Muscle layer of duodenum (tissue), 2 donors: ENCODE results near the gene STT3A.

Experiments used
- H3K27ac ChIP-seq: one replicate; pipeline ENCODE4 v1.7.0; 2013; ENCODE audit warnings: mild to moderate bottlenecking, low read length
- H3K27me3 ChIP-seq: one replicate; pipeline ENCODE4 v1.7.0; 2013; ENCODE audit warnings: low read depth, mild to moderate bottlenecking, control low read depth, low read length
- H3K36me3 ChIP-seq, 2 donors: one replicate each; pipeline ENCODE4 v1.7.0; 2013; ENCODE audit warnings: low read length in 2 of 2, control low read depth in 1 of 2, mild to moderate bottlenecking in 1 of 2; ENCODE audit not compliant: insufficient read depth in 2 of 2, control insufficient read depth in 1 of 2
- H3K4me1 ChIP-seq, 2 donors: one replicate each; pipeline ENCODE4 v1.7.0; 2013; ENCODE audit warnings: low read length in 2 of 2, mild to moderate bottlenecking in 2 of 2, control low read depth in 1 of 2, moderate library complexity in 1 of 2; ENCODE audit not compliant: insufficient read depth in 2 of 2, control insufficient read depth in 1 of 2
- H3K4me3 ChIP-seq, 2 donors: one replicate each; pipeline ENCODE4 v1.7.0; 2013; ENCODE audit warnings: low read length in 2 of 2, low read depth in 1 of 2, mild to moderate bottlenecking in 1 of 2
- H3K9me3 ChIP-seq, 2 donors: one replicate each; pipeline ENCODE4 v1.7.0; 2013; ENCODE audit warnings: low read length in 2 of 2, control low read depth in 1 of 2, mild to moderate bottlenecking in 1 of 2; ENCODE audit not compliant: control insufficient read depth in 1 of 2
- donor health status: healthy.

STT3A gene

DNA sequence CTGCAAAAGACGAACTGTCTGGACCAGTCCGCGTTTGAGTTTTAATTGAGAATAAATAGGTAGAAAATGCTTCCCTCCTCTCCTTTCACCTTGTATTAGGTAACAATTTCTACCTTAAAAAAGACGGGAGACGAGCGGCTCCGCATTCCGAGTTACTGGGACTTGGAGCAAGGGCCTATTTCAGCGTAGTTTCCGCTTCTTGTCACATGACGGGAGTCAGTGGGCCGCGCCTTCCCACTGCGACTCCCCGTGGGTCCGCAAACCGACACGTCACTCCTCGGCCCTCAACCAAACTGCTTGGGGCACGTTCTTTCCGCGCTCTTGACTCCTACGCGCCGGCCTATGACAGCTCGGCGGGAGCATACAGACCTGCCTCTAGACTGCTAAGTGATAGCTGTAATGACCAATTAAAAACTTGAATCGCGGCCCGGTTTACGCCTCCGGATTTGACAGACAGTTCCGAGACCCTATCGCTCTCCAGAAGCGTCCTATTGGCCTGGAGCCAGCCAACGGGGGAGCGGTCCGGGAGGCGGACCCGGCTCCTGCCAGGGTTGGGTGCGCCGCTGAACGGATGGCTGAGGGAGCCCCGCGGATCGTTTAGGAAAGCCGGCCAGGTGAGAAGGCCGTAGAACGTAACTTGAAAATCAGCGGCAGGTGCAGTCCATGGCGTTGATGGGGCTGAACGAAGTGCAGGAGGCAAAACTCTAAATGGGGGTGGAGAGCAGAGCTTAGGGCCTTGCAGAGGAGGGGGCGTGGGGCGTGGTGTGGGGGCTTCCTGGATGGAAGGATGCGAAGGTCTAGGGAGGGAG lies at the start of gene STT3A:
TSS of gene STT3A (plus strand) at position 548 of the 809 bp plus-strand sequence. CDS start 3,064 bp downstream, outside the sequence.
- Histone ChIP-seq H3K4me1 (peaks cover 0 to 20% of the 10 kb centered on the region in 2 donors), H3K36me3 (peaks cover 0 to 16% of the 10 kb centered on the region in 2 donors), H3K27me3 (no peaks in the 10 kb centered on the region), H3K9me3 (no peaks in the 10 kb centered on the region), H3K27ac (peak within 1 kb of the TSS; percentile 99), H3K4me3 (peak within 1 kb of the TSS; percentile 95 to 99)

DNA sequence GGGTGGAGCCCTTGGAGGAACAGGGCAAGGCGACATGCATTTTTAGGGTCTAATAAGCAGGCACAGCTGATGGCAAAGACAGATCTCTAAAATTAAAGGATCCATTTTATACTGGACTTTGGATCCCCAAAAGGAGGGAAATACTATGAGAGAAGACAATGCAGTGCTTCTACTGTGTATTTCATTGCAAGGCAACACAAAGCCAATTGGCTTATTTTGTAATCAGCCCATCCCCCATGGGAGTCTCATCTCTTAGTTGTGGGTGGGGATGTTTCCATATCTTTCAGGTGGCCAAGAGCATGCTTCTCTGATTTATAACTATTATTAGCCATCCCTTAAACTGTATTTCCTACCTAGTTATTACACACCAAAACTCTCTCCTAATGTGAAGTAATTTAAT lies 41.9 kb upstream of the STT3A start:
- H3K4me3 ChIP-seq: no peak overlapping the region
- H3K9me3 ChIP-seq: peaks cover 13 to 19% of the 10 kb centered on the region in 2 donors
- no peaks in the 10 kb centered on the region for H3K4me1 ChIP-seq
- H3K27me3 ChIP-seq: no peaks in the 10 kb centered on the region
- no peak overlapping the region for H3K27ac ChIP-seq
- no peaks in the 10 kb centered on the region for H3K36me3 ChIP-seq

DNA sequence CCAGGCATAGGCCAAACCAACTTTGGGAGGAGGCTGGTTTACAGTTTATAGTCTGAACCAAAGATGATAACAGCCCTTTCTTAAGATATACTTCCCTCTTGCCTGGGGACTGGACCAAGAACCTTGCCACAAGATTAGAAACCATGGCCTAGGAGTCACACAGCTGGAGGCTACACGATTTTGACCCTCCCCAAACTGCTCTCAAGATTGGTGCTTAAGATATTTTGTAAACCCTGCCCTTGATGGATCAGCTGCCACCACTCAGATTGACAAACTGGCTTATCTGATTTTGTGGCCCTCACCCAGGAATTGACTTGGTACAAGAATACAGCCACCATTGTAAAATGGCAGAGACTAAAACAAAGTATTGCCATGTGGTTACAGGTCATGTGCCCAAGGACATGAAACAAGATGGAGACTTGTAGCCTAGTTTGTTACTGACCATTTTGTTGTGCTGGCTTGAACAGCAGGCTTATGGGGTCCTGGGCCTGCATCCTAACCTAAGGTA lies 40.8 kb upstream of the STT3A start:
- Histone ChIP-seq H3K36me3 (no peaks in the 10 kb centered on the region), H3K4me3 (no peak overlapping the region), H3K4me1 (no peaks in the 10 kb centered on the region), H3K27me3 (no peaks in the 10 kb centered on the region), H3K9me3 (peaks cover 13 to 19% of the 10 kb centered on the region in 2 donors), H3K27ac (no peak overlapping the region)

DNA sequence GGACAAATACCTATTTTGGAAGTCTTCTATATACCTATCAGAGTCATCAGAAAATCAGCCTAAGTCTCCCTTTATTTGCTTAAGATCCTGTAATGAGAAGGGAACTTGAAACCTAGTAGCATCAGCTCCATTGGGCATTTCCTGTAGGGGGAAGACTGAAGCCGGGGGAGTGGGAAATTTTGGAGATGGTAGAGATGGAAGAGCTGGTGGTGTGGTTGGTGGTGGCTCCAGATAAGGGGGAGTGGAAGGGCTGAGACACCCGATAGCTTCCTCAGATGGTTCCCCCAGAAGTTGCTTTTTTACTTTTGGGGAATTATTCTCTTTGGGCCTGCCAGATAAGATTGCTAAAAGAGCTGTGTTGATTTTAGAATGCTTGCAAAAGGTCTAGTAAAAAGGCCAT lies 39.7 kb upstream of the STT3A start:
- no peaks in the 10 kb centered on the region for H3K36me3 ChIP-seq
- no peaks in the 10 kb centered on the region for H3K27me3 ChIP-seq
- peaks cover 13 to 19% of the 10 kb centered on the region in 2 donors for H3K9me3 ChIP-seq
- no peak overlapping the region for H3K4me3 ChIP-seq
- no peaks in the 10 kb centered on the region for H3K4me1 ChIP-seq
- no peak overlapping the region for H3K27ac ChIP-seq

DNA sequence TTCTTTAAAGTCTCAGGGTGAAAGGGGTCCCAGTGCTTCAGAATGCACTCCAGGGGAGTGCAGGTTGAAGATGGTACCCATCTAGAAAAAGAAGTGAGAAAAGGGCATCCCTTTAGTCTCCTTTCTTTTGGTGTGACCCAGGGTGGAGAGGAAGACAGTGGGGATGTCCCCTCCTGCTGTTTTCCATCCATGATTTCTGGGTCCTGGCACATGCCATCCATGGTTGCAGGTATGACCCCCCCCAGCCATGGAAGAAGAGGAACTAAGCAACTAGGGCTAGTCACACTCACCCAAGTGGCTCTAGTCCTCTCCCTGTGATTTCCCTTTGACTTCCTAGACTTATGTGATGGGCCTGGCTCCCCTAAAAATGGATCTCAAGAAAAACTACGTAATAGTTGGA lies 39.3 kb upstream of the STT3A start:
- Histone ChIP-seq H3K27ac (no peak overlapping the region), H3K36me3 (no peaks in the 10 kb centered on the region), H3K9me3 (peaks cover 13 to 19% of the 10 kb centered on the region in 2 donors), H3K27me3 (no peaks in the 10 kb centered on the region), H3K4me3 (no peak overlapping the region), H3K4me1 (no peaks in the 10 kb centered on the region)

DNA sequence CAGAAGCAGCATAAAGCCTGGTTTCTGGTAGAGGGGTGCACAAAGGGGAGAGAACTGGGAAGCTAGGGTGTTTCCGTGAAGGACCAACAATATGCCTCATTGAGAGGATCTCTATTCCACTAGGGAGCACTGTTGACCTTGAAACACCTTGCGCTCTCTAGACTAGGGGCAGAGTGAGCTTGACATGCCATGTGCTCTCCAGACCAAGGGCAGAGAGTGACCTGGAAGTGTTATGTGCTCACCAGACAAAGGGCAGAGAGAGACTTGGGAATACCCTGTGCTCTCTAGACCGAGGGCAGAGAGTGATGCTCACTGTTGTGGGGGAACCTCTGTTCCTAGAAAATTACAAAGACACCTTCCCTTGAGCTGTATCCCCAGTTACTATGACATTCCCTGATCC lies 38.6 kb upstream of the STT3A start:
- no peaks in the 10 kb centered on the region for H3K36me3 ChIP-seq
- H3K4me3 ChIP-seq: no peak overlapping the region
- no peaks in the 10 kb centered on the region for H3K4me1 ChIP-seq
- H3K27me3 ChIP-seq: no peaks in the 10 kb centered on the region
- H3K9me3 ChIP-seq: peaks cover 13 to 19% of the 10 kb centered on the region in 2 donors
- no peak overlapping the region for H3K27ac ChIP-seq

DNA sequence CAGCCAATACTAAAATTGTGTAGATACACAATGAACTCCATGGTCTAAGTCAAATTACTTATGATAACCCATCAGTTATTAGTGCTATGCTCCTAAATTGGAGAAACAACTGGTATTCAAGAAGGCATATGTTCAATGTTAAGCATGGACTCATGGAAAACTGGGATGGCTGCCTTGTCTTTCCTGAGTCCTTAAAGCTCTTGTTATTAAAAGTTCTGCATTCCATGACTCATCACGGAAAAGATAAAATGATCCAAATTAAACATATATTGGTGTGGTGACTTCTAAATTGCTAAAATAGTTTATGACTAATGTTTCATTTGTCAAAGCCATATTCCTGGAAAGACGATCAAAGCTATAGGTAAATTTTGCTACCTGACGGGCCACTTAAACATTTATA lies 32.8 kb upstream of the STT3A start:
- Histone ChIP-seq H3K4me3 (no peak overlapping the region), H3K27me3 (no peaks in the 10 kb centered on the region), H3K36me3 (no peaks in the 10 kb centered on the region), H3K4me1 (no peaks in the 10 kb centered on the region), H3K9me3 (no peaks in the 10 kb centered on the region), H3K27ac (no peak overlapping the region)

DNA sequence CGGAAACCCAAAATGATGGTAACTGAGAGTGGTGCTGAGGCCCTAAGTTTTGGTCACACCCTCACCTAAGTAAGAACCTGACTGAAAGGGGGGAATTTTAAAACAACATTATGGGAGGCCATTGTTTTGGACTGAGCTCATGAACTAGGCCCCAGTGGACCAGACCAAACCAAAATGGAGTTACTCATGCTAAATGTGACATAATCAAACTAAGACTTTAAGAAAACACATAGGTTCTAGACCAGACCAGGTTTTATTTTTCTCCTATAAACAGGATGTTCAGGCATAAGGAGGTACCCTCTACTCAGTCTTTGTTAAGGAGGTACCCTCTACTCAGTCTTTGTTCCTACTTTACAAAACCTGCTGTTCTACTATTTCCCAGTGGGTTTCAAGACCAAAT lies 30.7 kb upstream of the STT3A start:
- no peaks in the 10 kb centered on the region for H3K9me3 ChIP-seq
- no peak overlapping the region for H3K4me3 ChIP-seq
- no peaks in the 10 kb centered on the region for H3K4me1 ChIP-seq
- no peaks in the 10 kb centered on the region for H3K36me3 ChIP-seq
- H3K27ac ChIP-seq: no peak overlapping the region
- H3K27me3 ChIP-seq: no peaks in the 10 kb centered on the region

DNA sequence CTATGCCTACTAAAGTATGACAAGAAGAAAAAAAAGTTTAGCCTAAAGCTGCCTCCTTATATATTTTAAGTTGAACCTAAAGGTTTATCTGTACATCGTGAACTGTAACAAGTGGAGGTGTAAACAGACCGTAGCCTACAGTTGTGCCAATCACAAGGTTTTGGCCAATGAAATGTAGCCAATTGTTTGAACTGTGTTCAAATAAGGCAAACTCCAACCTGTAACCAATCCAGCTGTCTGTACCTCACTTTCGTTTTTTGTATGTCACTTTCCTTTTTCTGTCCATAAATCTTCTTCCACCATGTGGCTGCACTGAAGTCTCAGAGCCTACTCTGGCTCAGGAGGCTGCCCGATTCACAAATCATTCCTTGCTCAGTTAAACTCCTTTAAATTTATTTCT lies 30.2 kb upstream of the STT3A start:
- no peaks in the 10 kb centered on the region for H3K4me1 ChIP-seq
- no peak overlapping the region for H3K4me3 ChIP-seq
- no peaks in the 10 kb centered on the region for H3K9me3 ChIP-seq
- H3K27ac ChIP-seq: no peak overlapping the region
- H3K27me3 ChIP-seq: no peaks in the 10 kb centered on the region
- no peaks in the 10 kb centered on the region for H3K36me3 ChIP-seq

DNA sequence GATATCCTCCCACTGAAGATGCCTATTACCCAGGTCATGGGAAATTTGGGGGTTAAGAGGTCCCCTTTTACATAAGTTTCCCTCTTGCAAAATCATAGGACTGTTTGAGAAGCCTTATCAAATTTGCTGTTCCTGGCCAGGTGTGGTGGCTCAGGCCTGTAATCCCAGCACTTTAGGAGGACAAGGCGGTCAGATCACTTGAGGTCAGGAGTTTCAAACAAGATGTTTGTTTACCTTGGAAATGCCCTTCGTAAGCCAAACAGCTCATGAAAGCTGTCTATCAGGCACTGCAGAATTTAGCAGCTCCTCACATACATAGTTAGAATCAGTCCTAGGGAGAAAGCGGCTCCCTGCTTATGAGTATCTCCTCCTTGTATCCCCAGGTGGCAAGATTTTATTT lies 28.3 kb upstream of the STT3A start:
- Histone ChIP-seq H3K27ac (no peak overlapping the region), H3K4me3 (no peak overlapping the region), H3K36me3 (no peaks in the 10 kb centered on the region), H3K27me3 (no peaks in the 10 kb centered on the region), H3K9me3 (no peaks in the 10 kb centered on the region), H3K4me1 (no peaks in the 10 kb centered on the region)

DNA sequence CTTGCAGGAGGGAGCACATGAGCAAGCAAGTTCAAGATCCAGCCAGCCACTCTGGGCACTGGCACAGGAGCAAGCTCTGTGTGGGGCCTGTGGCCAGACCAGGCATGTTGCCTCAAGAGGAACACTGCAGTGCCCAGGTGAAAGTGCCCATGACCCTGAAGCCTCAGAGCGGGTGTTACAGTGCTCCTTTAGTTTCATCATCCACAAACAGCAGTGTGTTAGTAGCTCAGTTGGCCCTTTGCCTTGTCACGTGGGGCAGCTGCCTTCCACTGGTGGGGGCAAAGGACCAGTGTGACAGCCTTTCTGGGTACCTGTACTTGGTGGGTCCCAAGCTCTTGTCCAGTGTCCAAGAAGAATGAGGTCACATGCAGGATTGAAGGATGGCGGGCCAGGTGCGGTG lies 26.4 kb upstream of the STT3A start:
- Histone ChIP-seq H3K9me3 (no peaks in the 10 kb centered on the region), H3K36me3 (no peaks in the 10 kb centered on the region), H3K27me3 (no peaks in the 10 kb centered on the region), H3K4me1 (peaks cover 0 to 13% of the 10 kb centered on the region in 2 donors), H3K4me3 (no peak overlapping the region), H3K27ac (no peak overlapping the region)
